HG03175 (cell line): Measurements from ENCODE around the gene RAE1.

Experiments used
- ATAC-seq: cut with Tn5 transposase; IDR thresholded peaks from one replicate; pipeline ENCODE4 v1.9.1; 2021; ENCODE audit warnings: mild to moderate bottlenecking, moderate library complexity; ENCODE audit not compliant: unreplicated experiment

RAE1 gene

DNA sequence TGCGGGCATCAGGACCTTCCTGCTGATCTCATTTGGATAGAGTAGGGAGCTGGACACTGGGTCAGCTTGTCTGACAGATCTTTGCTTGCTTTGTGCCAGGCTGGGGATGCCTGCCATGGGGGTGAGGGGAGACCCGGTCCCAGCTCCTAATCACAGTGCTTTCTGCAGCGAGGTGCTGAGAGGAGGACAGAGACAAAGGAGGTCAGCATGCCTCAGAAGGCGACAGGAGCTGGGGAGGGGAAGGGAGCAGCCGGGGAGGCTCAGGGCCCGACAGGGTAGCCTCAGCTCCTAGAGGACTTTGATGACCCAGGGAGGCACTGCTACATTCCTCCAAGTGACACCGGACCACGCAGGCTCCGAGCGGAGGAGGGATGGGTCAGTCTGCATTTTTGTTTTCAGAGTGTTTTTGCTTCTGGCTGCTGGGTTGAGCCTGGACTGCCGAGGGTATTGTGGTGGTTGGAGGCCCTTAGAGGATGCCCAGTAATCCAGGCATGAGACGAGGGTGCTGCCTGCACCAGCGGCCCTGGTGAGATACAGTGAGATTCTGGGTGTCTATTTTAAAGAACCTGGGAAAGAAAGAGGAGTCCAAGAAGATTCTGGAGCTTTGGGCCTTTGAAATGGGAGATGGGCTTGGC is 48.0 kb downstream of the RAE1 start:
- no peak for ATAC-seq

DNA sequence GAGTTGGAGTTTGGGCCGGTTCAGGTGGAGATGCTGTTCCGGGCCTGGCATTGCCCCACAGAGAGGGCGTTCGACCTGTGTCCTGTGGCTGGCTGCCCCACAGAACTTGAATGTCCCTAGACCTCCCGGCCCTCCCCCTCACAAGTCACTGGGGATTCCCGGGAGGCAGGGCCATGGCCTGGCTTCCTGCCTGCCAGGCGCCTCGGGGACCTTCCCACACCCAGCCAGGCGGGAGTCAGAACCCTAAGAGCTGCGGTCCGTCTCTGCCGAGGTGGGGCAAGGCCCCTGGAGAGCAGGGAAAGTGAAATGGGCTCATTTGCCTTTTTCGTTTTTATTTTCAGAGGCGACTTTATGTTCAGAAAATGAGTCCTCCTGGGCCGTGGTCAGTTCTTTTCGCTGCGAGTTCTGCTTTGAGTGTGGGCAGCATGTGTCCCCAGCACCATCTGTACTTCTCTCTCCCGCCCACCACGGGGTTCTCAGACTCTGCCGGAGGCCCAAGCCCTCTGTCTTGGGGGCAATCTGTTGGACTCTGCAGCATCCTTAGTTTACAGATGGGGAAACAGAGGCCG is 48.6 kb downstream of the RAE1 start:
- ATAC-seq, result no peak

DNA sequence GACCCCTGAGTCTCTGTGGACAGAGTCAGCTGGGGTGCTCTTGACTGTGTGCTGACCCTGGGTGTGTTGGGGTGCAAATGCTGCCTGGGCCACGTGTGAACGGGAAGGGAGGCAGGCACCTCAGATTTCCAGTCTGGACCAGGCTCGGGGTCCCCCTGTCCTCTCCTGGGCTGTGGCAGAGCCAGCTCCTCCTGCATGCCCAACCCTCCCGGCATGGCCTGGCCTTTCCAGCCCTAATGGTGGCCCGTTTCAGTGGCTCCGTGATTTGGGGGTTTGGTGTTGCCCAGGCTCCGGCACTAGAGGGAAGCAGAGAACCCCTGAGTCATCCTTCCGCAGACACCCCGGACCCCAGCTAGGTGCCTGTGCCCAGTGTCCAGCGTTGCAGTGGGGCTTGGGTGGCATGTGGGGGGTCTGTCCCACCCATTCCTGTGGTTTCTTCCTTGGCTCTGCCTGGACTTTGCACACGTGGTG is 49.2 kb downstream of the RAE1 start:
- ATAC-seq, result no peak

DNA sequence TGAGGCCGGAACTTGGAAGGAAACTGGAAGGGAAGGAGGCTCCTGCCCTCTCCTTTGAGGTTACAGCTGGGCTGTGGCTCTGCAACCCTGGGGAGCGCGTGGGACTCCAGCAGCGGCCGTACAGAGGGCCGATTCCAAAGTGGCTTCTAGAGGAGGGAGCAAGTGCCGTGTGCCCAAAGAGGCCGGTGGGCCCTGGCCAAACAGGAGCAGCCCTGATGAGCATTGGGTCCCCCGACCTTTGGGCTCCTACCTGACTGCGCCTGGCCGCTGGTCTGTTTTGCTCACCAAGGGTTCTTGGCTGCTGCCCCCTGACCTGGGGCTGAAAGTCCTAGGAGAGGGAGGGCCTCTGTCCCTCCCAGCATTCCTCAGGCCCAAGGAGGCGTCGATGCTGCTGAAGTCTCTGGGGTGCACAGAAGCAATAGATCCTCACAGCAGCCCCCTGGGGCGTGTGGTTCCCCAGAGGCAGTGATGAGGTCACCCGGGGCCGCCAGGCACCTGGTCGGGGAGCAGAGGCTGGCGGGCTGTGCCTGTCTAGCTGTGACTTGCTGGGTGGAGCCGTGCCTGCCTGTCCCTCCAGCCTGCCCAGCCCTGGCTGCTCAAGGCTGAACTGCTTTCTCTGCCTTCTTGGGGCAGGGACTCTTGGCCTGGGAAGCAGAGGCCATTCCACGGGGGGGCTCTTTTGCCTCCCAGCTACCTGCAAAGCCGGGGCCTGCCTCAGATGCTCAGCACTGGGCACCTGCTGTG is 49.9 kb downstream of the RAE1 start:
- no peak for ATAC-seq

DNA sequence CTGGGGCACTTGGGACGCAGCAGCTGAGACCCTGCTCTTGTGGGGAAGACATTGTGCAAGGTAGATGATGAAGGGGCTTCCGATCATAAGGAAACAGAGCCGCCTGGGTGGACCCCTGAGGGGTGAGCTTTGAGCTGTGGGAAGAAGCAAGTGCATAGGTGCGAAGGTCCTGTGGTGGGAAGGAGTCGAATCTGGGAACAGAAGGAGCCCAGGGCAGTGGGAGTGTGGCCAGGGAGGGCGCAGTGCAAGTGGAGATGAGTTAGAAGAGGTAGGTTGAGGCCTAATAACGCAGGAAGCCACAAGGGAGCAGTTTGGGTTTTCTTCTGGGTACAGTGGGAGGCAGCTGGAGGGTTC is 50.5 kb downstream of the RAE1 start:
- no peak for ATAC-seq

DNA sequence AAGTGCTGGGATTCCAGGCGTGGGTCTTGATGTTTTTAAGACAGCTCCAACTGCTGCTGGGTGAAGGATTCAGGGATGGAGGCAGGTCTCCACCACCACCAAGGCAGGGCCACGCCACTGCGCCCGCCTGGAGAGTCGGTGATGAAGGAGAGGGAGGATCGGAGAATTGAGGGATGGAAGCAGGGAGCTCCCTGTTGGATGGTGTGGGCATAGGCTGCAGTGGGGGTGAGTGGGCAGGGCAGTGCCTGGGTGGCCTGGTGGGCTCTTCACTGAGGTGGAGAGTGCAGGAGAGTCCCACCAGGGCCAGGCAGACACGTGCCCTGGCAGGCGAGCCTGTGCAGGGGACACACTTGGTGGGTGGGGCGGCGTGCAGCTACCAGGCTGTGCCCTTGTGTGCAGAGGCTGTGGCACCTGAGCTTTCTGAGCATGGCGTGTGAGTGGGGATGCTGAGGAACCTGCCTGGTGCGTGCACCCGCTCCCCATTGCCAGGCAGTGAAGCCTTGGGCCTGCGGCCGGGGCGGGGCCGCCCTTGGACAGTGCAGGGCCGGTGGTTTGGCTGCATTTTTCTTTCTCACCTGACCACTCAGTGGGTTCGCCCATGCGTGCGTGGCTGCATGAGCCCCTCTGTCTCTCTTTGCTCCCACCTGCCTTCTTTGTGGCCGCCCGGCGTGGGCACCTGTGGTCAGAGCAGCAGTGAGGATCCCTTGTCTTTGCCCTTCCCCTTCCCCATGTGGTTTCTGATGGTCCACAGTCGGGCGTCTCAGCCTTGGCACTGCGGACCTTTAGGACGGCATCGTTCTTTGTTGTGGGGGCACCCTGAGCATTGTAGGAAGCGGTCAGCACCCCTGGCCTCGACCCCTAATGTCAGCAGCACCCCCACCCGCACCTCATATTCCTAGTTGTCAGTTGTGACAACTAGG is 51.4 kb downstream of the RAE1 start:
- ATAC-seq, result no peak

DNA sequence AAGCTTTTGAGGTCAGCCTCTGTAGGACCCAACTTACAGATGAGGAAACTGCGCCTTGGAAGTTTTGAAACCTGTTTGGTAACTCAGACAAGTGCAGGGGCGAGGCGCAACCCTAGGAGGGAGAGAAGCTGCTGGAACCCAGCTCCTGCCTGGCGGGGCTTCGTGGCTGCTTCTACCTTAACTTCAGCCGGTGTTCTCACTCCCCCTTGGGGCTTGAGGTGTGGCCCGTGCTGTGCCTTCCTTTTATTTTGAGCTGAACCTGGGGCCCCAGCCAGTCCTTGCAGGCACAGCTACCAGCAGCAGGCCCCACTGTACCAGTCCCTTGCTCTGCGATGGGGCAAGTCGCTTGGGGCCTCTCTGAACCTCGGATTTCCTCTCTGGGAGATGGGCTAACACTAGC is 52.2 kb downstream of the RAE1 start:
- no peak for ATAC-seq

DNA sequence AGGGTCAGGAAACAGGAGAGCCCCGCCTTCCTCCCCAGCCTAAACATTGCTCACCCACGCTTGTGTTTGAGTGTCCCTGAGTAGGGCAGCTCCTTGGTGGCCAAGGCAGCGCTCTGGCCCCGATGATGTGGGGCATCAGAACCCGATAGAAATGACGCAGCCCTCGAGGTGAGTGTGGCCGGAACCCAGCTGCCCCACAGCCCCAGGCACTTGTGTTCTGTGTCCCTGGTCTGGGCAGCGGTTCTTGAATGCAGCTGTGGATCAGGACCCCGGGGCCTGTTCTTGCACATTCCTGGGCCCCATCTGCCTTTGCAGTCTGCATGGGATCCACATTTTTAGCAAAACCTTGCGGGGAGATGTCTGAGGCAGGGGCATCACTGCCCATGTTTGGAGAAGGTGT is 53.0 kb downstream of the RAE1 start:
- no peak for ATAC-seq

DNA sequence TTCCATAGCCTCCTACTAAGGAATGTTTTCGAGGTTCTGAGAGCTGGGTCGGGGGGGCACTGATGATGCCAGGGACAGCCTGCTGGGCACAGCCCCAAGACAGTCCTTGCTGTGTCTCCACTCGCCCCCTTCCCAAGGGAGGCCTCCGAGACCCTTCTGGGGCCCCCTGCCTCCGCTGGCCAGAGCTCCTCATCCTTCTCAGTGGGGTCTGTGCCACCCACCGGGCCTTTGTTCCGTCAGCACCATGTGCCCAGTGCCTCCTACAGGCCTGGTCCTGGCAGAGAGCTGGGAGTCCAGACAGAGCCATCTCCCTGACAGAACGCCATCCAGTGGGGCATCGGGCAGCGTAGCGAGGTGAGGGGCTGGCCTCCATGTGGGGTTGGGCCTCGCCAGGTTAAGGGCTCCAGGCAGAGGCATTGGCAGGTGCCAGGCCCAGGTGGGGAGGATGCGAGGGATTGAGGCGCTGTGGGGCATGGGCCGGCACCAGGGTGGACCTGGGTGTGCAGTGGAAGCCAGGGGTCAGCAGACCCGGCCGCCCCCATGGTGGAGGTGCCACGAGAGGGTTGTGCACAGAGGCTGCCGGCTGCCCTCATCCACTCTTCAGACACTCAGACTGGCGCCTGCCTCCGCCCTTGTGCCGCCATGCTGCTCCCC is 53.5 kb downstream of the RAE1 start:
- ATAC-seq, result no peak

DNA sequence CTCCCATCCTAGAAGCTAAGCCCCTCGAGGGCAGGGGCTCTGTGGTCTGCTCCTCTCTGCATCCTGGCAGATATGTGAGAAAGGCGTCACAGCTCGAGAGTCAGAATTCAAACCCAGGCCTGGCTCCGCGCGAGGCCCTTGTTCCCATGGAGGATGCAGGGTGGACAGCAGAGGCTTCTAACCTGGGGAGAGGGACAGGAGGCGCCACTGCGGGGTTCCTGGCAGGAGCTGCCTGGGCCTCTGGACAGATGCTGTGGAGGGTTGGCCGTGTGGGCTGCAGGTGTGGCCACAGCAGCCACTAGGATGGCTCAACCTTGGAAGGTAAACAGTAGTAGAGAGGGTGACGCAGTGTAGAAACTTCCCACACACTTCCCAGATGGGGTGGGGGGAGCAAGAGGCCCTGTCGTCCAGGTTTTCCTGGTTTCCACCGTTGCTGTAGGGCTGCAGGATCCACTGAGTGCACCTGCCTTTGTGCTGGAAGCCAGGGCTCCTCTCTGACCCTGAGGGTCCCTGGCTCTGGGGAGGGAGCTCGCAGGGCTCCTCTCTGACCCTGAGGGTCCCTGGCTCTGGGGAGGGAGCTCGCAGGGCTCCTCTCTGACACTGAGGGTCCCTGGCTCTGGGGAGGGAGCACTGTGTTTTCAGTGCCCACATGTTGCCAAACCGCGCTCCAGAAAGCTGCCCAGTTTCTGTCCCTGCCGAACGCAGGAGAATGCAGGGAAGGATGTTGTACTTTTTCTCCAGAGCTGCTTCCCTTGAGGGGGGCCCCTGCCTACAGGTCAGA is 54.4 kb downstream of the RAE1 start:
- ATAC-seq, result no peak

DNA sequence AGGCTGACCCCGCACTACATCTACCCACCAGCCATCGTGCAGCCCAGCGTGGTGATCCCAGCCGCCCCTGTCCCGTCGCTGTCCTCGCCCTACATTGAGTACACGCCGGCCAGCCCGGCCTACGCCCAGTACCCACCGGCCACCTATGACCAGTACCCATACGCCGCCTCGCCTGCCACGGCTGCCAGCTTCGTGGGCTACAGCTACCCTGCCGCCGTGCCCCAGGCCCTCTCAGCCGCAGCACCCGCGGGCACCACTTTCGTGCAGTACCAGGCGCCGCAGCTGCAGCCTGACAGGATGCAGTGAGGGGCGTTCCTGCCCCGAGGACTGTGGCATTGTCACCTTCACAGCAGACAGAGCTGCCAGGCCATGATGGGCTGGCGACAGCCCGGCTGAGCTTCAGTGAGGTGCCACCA is 56.5 kb downstream of the RAE1 start:
- ATAC-seq, result no peak

DNA sequence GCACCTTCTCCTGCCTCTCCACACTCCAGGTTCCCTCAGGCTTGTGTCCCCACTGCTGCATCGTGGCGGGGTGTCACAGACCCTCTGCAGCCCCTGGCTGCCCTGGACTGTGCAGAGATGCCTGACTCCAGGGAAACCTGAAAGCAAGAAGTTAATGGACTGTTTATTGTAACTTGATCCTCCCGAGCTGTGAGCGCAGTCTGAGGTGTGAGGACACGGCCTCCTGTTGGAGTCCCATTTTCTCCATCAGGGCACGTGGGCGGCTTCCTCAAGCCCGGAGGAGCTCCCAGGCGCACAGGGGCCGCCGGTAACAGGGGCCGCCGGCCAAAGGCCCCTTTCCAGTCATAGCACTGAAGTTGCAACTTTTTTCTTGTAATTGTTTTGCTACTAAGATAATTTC is 57.1 kb downstream of the RAE1 start:
- ATAC-seq, result no peak

DNA sequence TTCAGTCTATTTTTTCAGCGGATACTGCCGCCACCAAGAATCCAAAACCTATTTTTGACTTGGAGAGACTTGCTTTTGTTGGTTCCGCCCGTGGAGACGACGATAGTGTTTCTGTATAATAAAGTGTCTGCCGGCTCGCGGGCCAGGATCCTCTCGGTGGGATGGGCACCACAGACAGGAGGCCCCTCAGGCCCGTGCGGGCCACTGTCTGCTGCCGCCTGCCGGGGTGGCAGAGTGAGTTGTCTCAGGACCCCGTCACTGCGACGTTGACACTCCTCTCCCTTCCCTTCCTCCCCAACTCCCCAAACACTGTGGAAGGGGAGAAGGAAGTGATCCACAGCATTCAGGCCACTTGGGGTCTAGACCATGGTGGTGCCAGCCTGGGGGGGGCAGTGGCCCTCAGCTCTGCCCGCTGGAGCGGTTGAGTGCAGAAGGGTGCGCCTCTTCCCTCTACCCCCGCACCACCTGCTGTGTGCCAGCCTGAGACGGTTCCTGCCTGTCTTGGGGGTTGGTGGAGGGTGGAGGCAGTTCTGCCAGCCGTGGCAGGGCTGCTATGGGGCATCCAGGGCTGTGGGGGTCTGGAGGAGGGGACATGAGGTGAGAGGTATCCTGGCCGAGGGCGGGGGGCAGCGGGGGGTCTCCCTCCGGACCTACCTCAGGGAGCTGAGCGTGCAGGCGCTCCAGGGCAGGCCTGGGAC is 57.6 kb downstream of the RAE1 start:
- no peak for ATAC-seq

DNA sequence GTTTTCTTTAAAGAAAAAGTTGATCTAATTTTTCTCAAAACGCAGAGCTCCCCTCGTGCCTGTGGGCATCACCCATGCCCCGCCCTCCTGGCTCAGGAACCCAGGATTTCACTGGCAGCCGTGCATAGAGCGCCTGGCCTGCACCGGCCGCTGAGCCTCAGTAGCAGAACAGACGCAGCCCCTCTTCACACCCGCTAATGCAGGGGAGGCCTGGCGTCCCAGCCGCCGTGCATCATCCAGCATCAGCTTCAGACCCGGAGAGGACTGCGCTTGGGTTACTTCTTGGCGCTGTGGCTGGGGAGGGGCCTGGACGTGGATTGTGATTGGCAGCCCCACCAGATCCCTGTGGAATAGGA is 58.2 kb downstream of the RAE1 start:
- no peak for ATAC-seq

DNA sequence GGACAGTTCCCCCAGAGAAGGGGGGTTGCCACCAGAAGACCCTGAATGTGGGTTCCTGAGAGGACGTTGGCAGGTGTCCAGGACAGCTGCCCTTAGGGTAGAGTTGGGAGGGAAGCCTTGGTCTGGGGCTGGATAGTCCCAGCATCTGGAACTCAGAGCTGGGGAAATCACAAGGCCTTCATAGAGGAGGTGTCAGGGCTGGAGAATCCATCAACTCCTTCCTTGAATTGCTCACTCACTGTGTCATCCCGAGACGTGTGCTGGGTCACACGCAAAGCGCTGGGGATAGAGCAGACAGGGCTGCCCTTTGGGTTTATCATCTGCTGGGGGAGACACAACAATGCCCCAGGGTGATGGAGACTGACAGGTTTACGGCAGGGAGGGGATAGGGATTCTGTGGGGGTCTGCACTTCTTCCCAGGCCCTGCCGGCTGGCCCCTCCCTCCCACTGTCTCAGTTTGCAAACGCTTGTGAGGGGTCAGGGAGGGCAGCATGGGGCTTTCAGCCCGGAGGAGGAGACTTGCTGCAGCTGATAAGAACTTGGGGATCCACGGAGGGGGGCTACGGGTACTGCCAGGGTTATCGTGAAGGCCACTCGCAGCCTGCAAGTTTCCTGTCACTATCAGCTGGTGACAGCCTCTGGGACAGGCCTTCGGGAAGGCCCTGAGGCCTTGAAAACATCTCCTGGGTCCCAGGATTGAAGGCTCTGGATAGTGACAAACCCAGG is 58.8 kb downstream of the RAE1 start:
- no peak for ATAC-seq

DNA sequence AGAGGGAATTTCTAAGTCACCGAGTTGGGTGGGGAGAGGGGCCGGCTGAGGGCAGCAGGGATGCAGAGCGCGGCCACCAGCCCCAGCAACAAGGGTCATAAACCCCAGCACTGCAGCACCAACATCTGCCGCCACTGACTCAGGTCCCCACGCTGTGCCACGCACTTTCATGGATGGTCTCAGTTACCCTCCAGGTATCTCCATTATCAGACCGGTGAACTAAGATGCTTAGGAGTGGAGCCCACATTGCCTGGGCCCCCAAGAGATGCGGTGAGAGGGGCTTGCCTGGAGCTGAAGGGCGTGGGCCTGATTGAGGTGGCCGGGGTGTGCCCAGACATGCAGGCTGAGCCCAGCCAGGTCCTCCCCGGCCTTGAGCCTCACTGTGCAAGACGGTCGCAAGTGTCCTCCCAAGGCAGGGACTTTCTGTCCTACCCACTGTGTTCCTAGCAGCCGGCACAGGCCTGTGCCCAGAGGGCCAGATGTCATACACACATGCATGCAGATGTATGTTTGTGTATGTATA is 59.4 kb downstream of the RAE1 start:
- ATAC-seq, result no peak

DNA sequence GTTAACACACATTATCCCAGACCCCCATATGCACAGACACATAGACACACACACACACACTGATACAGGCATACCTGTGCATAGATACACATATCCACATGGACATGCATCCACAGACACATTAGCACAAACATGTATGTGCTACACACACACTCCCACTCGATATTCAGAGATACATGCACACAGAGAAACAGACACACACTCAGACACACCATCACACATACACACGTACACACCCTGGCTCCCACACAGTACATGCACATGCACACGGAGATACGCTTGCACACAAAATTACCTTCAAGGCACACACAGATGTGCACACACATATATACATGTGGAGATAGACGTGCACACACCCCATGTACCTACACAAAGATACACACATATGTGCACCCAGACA is 59.9 kb downstream of the RAE1 start:
- no peak for ATAC-seq

DNA sequence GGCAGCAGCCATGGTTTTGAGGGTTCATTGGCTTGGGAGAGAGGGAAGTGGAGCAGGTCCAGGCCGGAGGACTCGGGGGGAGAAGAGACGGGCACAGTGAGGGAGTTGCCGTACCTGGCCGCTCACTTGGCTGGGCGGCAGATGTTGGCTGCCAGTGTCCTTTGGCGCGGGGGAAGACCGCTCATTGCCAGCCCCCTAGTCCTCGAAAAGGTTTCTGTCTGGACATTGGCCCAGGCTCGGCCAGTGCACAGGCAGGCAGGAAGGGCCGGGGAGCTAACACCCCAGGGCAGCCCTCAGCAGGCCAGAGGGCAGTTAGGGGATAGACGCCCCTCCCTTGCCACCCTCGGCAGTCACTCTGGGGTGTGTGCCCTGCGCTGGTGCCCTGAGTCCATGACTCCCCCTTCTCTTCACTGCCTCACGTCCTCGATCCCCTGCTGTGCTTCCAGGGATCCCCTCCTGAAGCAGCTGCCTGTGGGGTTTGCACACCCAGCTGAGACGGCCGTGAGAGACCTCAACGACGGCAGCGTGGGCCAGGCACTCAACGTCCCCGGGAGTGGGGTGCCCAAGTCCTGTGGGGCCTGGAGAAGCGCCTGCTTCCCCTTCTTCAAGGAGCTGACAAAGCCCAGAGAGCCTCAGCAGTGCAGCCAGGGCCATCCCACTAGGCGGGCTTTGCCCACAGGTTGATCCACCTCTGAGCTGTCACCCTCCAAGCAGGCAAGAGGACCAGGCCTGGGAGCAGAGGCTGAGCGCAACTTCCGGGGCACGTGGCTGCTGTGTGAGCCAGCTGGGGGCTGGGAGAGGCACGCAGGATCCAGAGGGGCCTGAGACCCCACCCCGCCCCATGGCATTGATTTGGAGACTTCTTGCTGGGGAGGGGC is 60.6 kb downstream of the RAE1 start:
- no peak for ATAC-seq
